IMR-90 (cell line): Measurements from ENCODE around the gene KRT9.

Experiments used
- POLR2A ChIP-seq: IDR thresholded peaks from 2 replicates; pipeline ENCODE4 v1.6.1; 2012; ENCODE audit warnings: mild to moderate bottlenecking, low read depth, low read length
- RAD21 ChIP-seq: IDR thresholded peaks from 2 replicates; pipeline ENCODE4 v1.6.1; 2012; ENCODE audit warnings: low read length, improper control_type of control experiment
- TF ChIP-seq, protein P1 (sequence below): conservative IDR thresholded peaks from 2 replicates; pipeline ENCODE4 v1.5.1; 2012; ENCODE audit warnings: mild to moderate bottlenecking, low read depth, low read length, improper control_type of control experiment
- TF ChIP-seq, protein P2 (sequence below): fragments of 150-350 bp; IDR thresholded peaks from 2 replicates; pipeline ENCODE4 v1.6.1; 2017; ENCODE audit warnings: mild to moderate bottlenecking, antibody characterized with exemption, low read length, low read depth

DNA sequence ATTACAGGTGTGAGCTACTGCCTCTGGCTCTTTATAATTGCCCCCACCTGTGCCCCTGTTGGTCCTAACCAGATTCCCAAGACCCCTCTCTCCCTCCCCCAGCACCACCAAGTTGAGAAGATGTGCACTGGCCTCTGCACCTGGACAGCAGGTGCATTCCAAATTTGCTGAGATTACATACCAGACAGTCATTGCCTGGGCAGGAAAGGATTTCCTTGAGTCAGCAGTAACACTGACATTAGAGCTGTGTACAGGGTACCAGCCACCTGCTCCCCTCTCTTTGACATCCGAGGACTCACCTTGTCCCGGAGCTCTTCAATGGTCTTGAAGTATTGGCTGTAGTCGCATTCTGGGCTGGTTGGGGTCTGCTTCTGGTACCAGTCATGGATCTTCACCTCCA, 53.8 kb downstream of the KRT9 start:
- no peak for TF ChIP-seq RAD21
- TF ChIP-seq, protein P1, sequence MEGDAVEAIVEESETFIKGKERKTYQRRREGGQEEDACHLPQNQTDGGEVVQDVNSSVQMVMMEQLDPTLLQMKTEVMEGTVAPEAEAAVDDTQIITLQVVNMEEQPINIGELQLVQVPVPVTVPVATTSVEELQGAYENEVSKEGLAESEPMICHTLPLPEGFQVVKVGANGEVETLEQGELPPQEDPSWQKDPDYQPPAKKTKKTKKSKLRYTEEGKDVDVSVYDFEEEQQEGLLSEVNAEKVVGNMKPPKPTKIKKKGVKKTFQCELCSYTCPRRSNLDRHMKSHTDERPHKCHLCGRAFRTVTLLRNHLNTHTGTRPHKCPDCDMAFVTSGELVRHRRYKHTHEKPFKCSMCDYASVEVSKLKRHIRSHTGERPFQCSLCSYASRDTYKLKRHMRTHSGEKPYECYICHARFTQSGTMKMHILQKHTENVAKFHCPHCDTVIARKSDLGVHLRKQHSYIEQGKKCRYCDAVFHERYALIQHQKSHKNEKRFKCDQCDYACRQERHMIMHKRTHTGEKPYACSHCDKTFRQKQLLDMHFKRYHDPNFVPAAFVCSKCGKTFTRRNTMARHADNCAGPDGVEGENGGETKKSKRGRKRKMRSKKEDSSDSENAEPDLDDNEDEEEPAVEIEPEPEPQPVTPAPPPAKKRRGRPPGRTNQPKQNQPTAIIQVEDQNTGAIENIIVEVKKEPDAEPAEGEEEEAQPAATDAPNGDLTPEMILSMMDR, result no peak
- TF ChIP-seq, protein P2, sequence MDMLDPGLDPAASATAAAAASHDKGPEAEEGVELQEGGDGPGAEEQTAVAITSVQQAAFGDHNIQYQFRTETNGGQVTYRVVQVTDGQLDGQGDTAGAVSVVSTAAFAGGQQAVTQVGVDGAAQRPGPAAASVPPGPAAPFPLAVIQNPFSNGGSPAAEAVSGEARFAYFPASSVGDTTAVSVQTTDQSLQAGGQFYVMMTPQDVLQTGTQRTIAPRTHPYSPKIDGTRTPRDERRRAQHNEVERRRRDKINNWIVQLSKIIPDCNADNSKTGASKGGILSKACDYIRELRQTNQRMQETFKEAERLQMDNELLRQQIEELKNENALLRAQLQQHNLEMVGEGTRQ, result no peak
- no peak for TF ChIP-seq POLR2A
